GM10248 (cell line): ENCODE measurements around the gene NELFE.
A peak's percentile ranks its signal among the peaks of the same experiment; 100 is the strongest.

Source experiments
- CTCF ChIA-PET: fragments of 300-600 bp; sonication (Branson Sonifier 250); formaldehyde crosslinking; extraction: SDS; loops from one replicate; lab custom pipeline; 2021; ENCODE audit warnings: antibody characterized with exemption; lab: Yijun Ruan, JAX
- POLR2A ChIA-PET: fragments of 350-650 bp; sonication (Branson Sonifier 250); formaldehyde crosslinking; extraction: SDS; loops from one replicate; lab custom pipeline; 2020; ENCODE audit warnings: antibody characterized with exemption; lab: Yijun Ruan, JAX
- DNase-seq: peaks from one replicate; pipeline ENCODE4 v3.0.0; 2012; ENCODE audit errors: extremely low spot score
- CTCF ChIP-seq: IDR thresholded peaks from 2 replicates; pipeline ENCODE4 v1.5.1; 2012; ENCODE audit warnings: mild to moderate bottlenecking, low read depth; ENCODE audit errors: extremely low read depth, missing control alignments, control extremely low read depth

Gene NELFE

GRCh38 chr6:31930962-31931361 lies 27.8 kb downstream of the NELFE start:
- POLR2A ChIA-PET: interaction anchor here (0.6 kb wide), 1 partner anchor 284 kb away, joined by 12 read pairs; no protein-coding TSS in a partner anchor

GRCh38 chr6:31928672-31928939 lies 30.2 kb downstream of the NELFE start:
- no peak for DNase-seq
- no peak for TF ChIP-seq CTCF
- ChIA-PET CTCF (interaction anchor here (1.6 to 1.8 kb wide), 2 partner anchors 8 to 41 kb away, joined by 3 to 4 read pairs; no protein-coding TSS in a partner anchor), POLR2A (no interaction called here)

More at GRCh38 chr6:31930962-31931361, 27.8 kb downstream of the NELFE start:
- CTCF ChIA-PET: interaction anchor here (0.8 to 1.9 kb wide), 2 partner anchors 22 to 40 kb away, joined by 3 to 6 read pairs; no protein-coding TSS in a partner anchor
- no peak for TF ChIP-seq CTCF
- no peak for DNase-seq

GRCh38 chr6:31927863-31928671 lies 30.7 kb downstream of the NELFE start:
- ChIA-PET POLR2A (no interaction called here), CTCF (no interaction called here)
- TF ChIP-seq CTCF: no peak
- DNase-seq: no peak

GRCh38 chr6:31927242-31927862 lies 31.4 kb downstream of the NELFE start, which contains the start of gene C2:
C2 (plus strand) TSS chr6:31927717; CDS start chr6:31927753, 36 bp downstream.
- no peak for TF ChIP-seq CTCF
- DNase-seq: no peak
- POLR2A ChIA-PET: no interaction called here
- CTCF ChIA-PET: no interaction called here

GRCh38 chr6:31922942-31923341 lies 35.8 kb downstream of the NELFE start:
- DNase-seq: no peak
- ChIA-PET POLR2A (no interaction called here), CTCF (interaction anchor here (1.0 to 2.8 kb wide), 5 partner anchors 9 to 42 kb away, joined by 3 to 10 read pairs (median 5); no protein-coding TSS in a partner anchor)
- peak; percentile 55 for TF ChIP-seq CTCF

- ChIA-PET POLR2A (interaction anchor here (1.2 kb wide), 1 partner anchor 58 kb away, joined by 3 read pairs; the partner anchor contains the start of gene NEU1), CTCF (interaction anchor here (0.7 to 1.5 kb wide), 5 partner anchors 9 to 33 kb away, joined by 3 to 4 read pairs (median 4); no protein-coding TSS in a partner anchor)
- no peak for TF ChIP-seq CTCF
- DNase-seq: no peak
Measured at GRCh38 chr6:31920811-31921210, 38.0 kb downstream of the NELFE start.
